CD4-positive, alpha-beta T cell (primary cell): Measurements from ENCODE around the gene C2orf72. TPM values are rescaled to one million over a fixed set of nuclear protein-coding genes. Genes with fewer than 3 reads are reported as not detected.

Source experiments
- ATAC-seq: fragments of 200-7000 bp; cut with Tn5 transposase; one replicate; pipeline ENCODE4 v1.10.0; 2022; ENCODE audit warnings: mild to moderate bottlenecking; ENCODE audit not compliant: poor library complexity
- CTCF ChIA-PET: fragments of 350-600 bp; sonication (Branson Sonifier 250); formaldehyde crosslinking; loops from one replicate; lab custom pipeline; 2021; ENCODE audit warnings: antibody characterized with exemption, inconsistent platforms; lab: Charles Lee
- POLR2A ChIA-PET: fragments of 350-600 bp; sonication (Branson Sonifier 250); formaldehyde crosslinking; loops from one replicate; lab custom pipeline; 2021; ENCODE audit warnings: antibody characterized with exemption, inconsistent platforms; lab: Charles Lee
- DNase-seq, 14 experiments: peaks; one replicate each; pipeline ENCODE4 v3.0.0-alpha.2; 2013 to 2020; ENCODE audit warnings: mixed read lengths in 2 of 14
- H3K27ac ChIP-seq, 2 donors: one replicate each; pipeline versions ENCODE4 v1.5.1 to v1.7.0; 2013; ENCODE audit warnings: low read length in 2 of 2, low read depth in 1 of 2, mild to moderate bottlenecking in 1 of 2
- H3K27me3 ChIP-seq, 2 experiments: 1 replicate in 1 of 2; 2 replicates in 1 of 2; pipeline versions ENCODE4 v1.6.1 to v1.7.0; 2013; ENCODE audit warnings: low read length in 2 of 2, control low read depth in 1 of 2, mild to moderate bottlenecking in 1 of 2, moderate library complexity in 1 of 2; ENCODE audit not compliant: insufficient read depth in 2 of 2, control insufficient read depth in 1 of 2
- H3K36me3 ChIP-seq: one replicate; pipeline ENCODE4 v1.6.1; 2013; ENCODE audit warnings: low read length, control low read depth; ENCODE audit not compliant: insufficient read depth
- H3K4me1 ChIP-seq: one replicate; pipeline ENCODE4 v1.6.1; 2013; ENCODE audit warnings: low read length, control low read depth; ENCODE audit not compliant: insufficient read depth
- H3K4me3 ChIP-seq: one replicate; pipeline ENCODE4 v1.5.1; 2013; ENCODE audit warnings: mild to moderate bottlenecking, low read length, moderate library complexity
- H3K9me3 ChIP-seq, 2 experiments: 1 replicate in 1 of 2; 2 replicates in 1 of 2; pipeline versions ENCODE4 v1.6.1 to v1.7.0; 2013; ENCODE audit warnings: low read length in 2 of 2, mild to moderate bottlenecking in 2 of 2, control low read depth in 1 of 2, moderate library complexity in 1 of 2; ENCODE audit not compliant: control insufficient read depth in 1 of 2, insufficient read depth in 1 of 2
- H3K27ac Mint-ChIP-seq: one replicate; pipeline ENCODE4 v1.8.0; 2020; ENCODE audit warnings: mixed read lengths
- H3K27me3 Mint-ChIP-seq: one replicate; pipeline ENCODE4 v1.8.0; 2021; ENCODE audit warnings: mixed read lengths
- H3K36me3 Mint-ChIP-seq: one replicate; pipeline ENCODE4 v1.8.0; 2021; ENCODE audit warnings: low read depth, mixed read lengths
- H3K4me1 Mint-ChIP-seq: one replicate; pipeline ENCODE4 v1.8.0; 2021; ENCODE audit warnings: low read depth, mixed read lengths
- H3K4me3 Mint-ChIP-seq: one replicate; pipeline ENCODE4 v1.8.0; 2020; ENCODE audit warnings: mild to moderate bottlenecking, mixed read lengths
- H3K9me3 Mint-ChIP-seq: one replicate; pipeline ENCODE4 v1.8.0; 2020; ENCODE audit warnings: mixed read lengths
- CTCF ChIP-seq: fragments of 200-600 bp; IDR thresholded peaks from one replicate; pipeline ENCODE4 v1.8.0; 2022; ENCODE audit warnings: antibody characterized with exemption, mild to moderate bottlenecking
- intact Hi-C, 2 experiments: fragments of 100-400 bp; cut with DNase I in 1 of 2; cut with micrococcal nuclease in 1 of 2; formaldehyde crosslinking; loops; one replicate each; pipeline versions ENCODE4 v1.15.1 to v1.9.0; 2023 to 2025; cut with DNase I, micrococcal nuclease
- total RNA-seq, 174 experiments: library from RNA in 2 of 174; stranded (reverse) in 2 of 174; gene quantifications; one replicate each; pipeline ENCODE4 v1.2.3 and lab custom pipeline; 2021 to 2026

C2orf72 gene
- total RNA-seq, 2 experiments from 2014 or later, result not detected

- Histone ChIP-seq H3K36me3 (no peaks in the 10 kb centered on the region), H3K27me3 (peaks cover 41 to 55% of the 10 kb centered on the region in 2 experiments), H3K27ac (no peak overlapping the region), H3K9me3 (no peaks in the 10 kb centered on the region), H3K4me3 (no peak overlapping the region), H3K4me1 (peaks cover 7% of the 10 kb centered on the region)
- ChIA-PET POLR2A (no interaction called here), CTCF (interaction anchor here (0.8 kb wide), 1 partner anchor 13 kb away, joined by 3 read pairs; no protein-coding TSS in a partner anchor)
- H3K36me3 Mint-ChIP-seq, result no peaks in the 10 kb centered on the region
- DNase-seq (no peak), ATAC-seq (no peak)
- no peak overlapping the region for H3K27ac Mint-ChIP-seq
- H3K4me3 Mint-ChIP-seq, result peak overlapping the region; percentile 15
- no peaks in the 10 kb centered on the region for H3K4me1 Mint-ChIP-seq
- peaks cover 65% of the 10 kb centered on the region for H3K27me3 Mint-ChIP-seq
- intact Hi-C loops, result no loop called here
- no peak for TF ChIP-seq CTCF
- H3K9me3 Mint-ChIP-seq, result no peaks in the 10 kb centered on the region
These were observed 2.6 kb downstream of the C2orf72 start for GRCh38 chr2:231039821-231040364.

GRCh38 chr2:231041061-231041689, 3.9 kb downstream of the C2orf72 start:
- ChIA-PET CTCF (no interaction called here), POLR2A (no interaction called here)
- Mint-ChIP-seq H3K9me3 (no peaks in the 10 kb centered on the region), H3K4me3 (no peak overlapping the region), H3K36me3 (no peaks in the 10 kb centered on the region), H3K4me1 (no peaks in the 10 kb centered on the region), H3K27ac (no peak overlapping the region), H3K27me3 (peaks cover 55% of the 10 kb centered on the region)
- no peaks in the 10 kb centered on the region for H3K9me3 ChIP-seq
- no peak for DNase-seq
- ATAC-seq, result no peak
- TF ChIP-seq CTCF, result no peak
- H3K27me3 ChIP-seq, result peaks cover 36 to 45% of the 10 kb centered on the region in 2 experiments
- intact Hi-C loops, result no loop called here
- H3K27ac ChIP-seq, result no peak overlapping the region
- H3K4me3 ChIP-seq, result no peak overlapping the region
- peaks cover 7% of the 10 kb centered on the region for H3K4me1 ChIP-seq
- no peaks in the 10 kb centered on the region for H3K36me3 ChIP-seq

GRCh38 chr2:231043796-231044195, 6.5 kb downstream of the C2orf72 start:
- CTCF ChIA-PET, result interaction anchor here (1.3 kb wide), 1 partner anchor 9 kb away, joined by 4 read pairs; no protein-coding TSS in a partner anchor
- no peak for ATAC-seq
- no peak overlapping the region for H3K27ac Mint-ChIP-seq

More at GRCh38 chr2:231043796-231044195, 6.5 kb downstream of the C2orf72 start:
- H3K4me1 ChIP-seq, result no peaks in the 10 kb centered on the region
- no peak overlapping the region for H3K27ac ChIP-seq
- intact Hi-C loops, result no loop called here
- TF ChIP-seq CTCF, result no peak
- H3K27me3 ChIP-seq, result peaks cover 29 to 37% of the 10 kb centered on the region in 2 experiments
- POLR2A ChIA-PET, result no interaction called here
- H3K4me1 Mint-ChIP-seq, result no peaks in the 10 kb centered on the region
- H3K4me3 ChIP-seq, result no peak overlapping the region
- no peak overlapping the region for H3K4me3 Mint-ChIP-seq
- no peaks in the 10 kb centered on the region for H3K9me3 Mint-ChIP-seq
- no peaks in the 10 kb centered on the region for H3K36me3 ChIP-seq
- no peaks in the 10 kb centered on the region for H3K36me3 Mint-ChIP-seq
- no peaks in the 10 kb centered on the region for H3K9me3 ChIP-seq
- no peak for DNase-seq
- peaks cover 37% of the 10 kb centered on the region for H3K27me3 Mint-ChIP-seq
